HL-60 (cell line): ENCODE measurements around the gene TMEM240.

Experiments used
- DNase-seq, 2 experiments: peaks; one replicate each; pipeline ENCODE4 v3.0.0-alpha.2; 2010 to 2020; ENCODE audit warnings: low read depth in 1 of 2, low spot score in 1 of 2
- H3K27ac ChIP-seq: fragments of 250-450 bp; sonication (Bioruptor Pico); replicated peaks from 2 replicates; pipeline ENCODE4 v1.5.1; 2020; ENCODE audit warnings: mild to moderate bottlenecking, moderate library complexity
- H3K27me3 ChIP-seq: fragments of 250-450 bp; sonication (Bioruptor Pico); 2 replicates; pipeline ENCODE4 v1.5.1; 2021; ENCODE audit warnings: mild to moderate bottlenecking, moderate library complexity; ENCODE audit not compliant: insufficient read depth, poor library complexity, severe bottlenecking
- H3K4me3 ChIP-seq: replicated peaks from 2 replicates; pipeline ENCODE4 v1.5.1; 2011; ENCODE audit warnings: mild to moderate bottlenecking, control low read depth, low read length; ENCODE audit not compliant: insufficient read depth
- GABPA ChIP-seq: IDR thresholded peaks from 2 replicates; pipeline ENCODE4 v1.6.1; 2012; ENCODE audit warnings: low read depth
- POLR2AphosphoS5 ChIP-seq: IDR thresholded peaks from 2 replicates; pipeline ENCODE4 v1.6.1; 2012; ENCODE audit warnings: low read depth
- SPI1 ChIP-seq: IDR thresholded peaks from 2 replicates; pipeline ENCODE4 v1.6.1; 2012; ENCODE audit warnings: low read depth, mild to moderate bottlenecking, borderline replicate concordance
- TF ChIP-seq, protein P1 (sequence below): IDR thresholded peaks from 2 replicates; pipeline ENCODE4 v1.6.1; 2012; ENCODE audit warnings: low read depth; ENCODE audit not compliant: insufficient replicate concordance
- TF ChIP-seq, protein P2 (sequence below): IDR thresholded peaks from one replicate; pipeline ENCODE4 v1.5.1; 2011; ENCODE audit warnings: low read length, control low read depth, inconsistent platforms; ENCODE audit not compliant: insufficient read depth

The TMEM240 gene

DNA sequence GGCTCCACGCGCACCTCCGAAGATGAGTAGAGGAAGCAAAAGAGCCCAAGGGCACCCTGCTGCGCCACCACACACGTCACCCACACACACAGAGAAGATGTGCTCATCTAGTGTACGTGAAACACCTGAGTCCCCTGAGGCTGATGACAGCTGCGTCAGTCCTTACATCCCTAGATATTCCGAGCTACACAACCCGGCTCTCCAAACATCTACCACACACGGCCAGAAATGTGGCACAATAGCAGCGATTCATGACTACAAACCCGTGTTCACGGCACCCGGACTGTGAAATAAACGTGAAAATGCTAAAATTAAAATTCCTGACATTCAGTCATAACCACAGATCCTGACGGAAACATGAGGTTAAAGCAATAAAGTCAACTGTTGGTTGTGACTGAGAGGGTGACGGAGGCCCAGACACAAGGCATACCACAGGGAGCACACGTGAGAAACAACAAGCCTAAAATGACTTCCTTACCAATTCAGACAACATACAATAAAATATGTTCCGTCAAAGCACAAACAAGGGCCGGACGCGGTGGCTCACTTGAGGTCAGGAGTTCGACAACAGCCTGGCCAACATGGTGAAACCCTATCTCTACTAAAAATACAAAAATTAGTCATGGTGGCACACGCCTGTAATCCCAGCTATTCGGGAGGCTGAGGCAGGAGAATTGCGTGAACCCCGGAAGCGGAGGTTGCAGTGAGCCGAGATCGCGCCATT, 26.9 kb upstream of the TMEM240 start:
- Histone ChIP-seq H3K4me3 (no peak overlapping the region), H3K27ac (no peak overlapping the region), H3K27me3 (no peaks in the 10 kb centered on the region)
- no peak for TF ChIP-seq POLR2AphosphoS5
- TF ChIP-seq, protein P1, sequence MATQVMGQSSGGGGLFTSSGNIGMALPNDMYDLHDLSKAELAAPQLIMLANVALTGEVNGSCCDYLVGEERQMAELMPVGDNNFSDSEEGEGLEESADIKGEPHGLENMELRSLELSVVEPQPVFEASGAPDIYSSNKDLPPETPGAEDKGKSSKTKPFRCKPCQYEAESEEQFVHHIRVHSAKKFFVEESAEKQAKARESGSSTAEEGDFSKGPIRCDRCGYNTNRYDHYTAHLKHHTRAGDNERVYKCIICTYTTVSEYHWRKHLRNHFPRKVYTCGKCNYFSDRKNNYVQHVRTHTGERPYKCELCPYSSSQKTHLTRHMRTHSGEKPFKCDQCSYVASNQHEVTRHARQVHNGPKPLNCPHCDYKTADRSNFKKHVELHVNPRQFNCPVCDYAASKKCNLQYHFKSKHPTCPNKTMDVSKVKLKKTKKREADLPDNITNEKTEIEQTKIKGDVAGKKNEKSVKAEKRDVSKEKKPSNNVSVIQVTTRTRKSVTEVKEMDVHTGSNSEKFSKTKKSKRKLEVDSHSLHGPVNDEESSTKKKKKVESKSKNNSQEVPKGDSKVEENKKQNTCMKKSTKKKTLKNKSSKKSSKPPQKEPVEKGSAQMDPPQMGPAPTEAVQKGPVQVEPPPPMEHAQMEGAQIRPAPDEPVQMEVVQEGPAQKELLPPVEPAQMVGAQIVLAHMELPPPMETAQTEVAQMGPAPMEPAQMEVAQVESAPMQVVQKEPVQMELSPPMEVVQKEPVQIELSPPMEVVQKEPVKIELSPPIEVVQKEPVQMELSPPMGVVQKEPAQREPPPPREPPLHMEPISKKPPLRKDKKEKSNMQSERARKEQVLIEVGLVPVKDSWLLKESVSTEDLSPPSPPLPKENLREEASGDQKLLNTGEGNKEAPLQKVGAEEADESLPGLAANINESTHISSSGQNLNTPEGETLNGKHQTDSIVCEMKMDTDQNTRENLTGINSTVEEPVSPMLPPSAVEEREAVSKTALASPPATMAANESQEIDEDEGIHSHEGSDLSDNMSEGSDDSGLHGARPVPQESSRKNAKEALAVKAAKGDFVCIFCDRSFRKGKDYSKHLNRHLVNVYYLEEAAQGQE = no peak
- no peak for TF ChIP-seq SPI1
- TF ChIP-seq, protein P2, sequence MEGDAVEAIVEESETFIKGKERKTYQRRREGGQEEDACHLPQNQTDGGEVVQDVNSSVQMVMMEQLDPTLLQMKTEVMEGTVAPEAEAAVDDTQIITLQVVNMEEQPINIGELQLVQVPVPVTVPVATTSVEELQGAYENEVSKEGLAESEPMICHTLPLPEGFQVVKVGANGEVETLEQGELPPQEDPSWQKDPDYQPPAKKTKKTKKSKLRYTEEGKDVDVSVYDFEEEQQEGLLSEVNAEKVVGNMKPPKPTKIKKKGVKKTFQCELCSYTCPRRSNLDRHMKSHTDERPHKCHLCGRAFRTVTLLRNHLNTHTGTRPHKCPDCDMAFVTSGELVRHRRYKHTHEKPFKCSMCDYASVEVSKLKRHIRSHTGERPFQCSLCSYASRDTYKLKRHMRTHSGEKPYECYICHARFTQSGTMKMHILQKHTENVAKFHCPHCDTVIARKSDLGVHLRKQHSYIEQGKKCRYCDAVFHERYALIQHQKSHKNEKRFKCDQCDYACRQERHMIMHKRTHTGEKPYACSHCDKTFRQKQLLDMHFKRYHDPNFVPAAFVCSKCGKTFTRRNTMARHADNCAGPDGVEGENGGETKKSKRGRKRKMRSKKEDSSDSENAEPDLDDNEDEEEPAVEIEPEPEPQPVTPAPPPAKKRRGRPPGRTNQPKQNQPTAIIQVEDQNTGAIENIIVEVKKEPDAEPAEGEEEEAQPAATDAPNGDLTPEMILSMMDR = no peak
- no peak for TF ChIP-seq GABPA
- DNase-seq = no peak

DNA sequence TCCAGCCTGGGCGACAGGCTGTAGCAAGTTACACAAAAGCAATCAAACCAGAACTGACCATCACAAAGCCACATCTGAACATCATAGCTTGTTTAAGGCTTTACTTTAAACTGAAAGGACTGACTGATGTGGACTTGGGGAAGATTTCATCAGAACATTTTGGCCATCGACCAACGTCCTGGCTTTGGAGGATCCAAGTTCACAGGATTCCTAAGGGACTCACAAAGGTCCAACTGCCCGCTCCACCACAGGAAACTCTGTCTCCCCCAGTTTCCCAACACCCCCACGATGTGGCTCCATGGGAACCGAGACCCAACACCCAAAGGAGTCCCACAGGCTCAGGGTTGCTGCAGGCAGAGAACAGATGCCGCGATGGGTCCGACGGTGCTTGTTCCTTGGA, 24.9 kb upstream of the TMEM240 start:
- Histone ChIP-seq H3K4me3 (no peak overlapping the region), H3K27me3 (no peaks in the 10 kb centered on the region), H3K27ac (no peak overlapping the region)
- DNase-seq = no peak
- TF ChIP-seq SPI1 (no peak), GABPA (no peak), POLR2AphosphoS5 (no peak)
- TF ChIP-seq, protein P1 = no peak
- TF ChIP-seq, protein P2 = no peak

DNA sequence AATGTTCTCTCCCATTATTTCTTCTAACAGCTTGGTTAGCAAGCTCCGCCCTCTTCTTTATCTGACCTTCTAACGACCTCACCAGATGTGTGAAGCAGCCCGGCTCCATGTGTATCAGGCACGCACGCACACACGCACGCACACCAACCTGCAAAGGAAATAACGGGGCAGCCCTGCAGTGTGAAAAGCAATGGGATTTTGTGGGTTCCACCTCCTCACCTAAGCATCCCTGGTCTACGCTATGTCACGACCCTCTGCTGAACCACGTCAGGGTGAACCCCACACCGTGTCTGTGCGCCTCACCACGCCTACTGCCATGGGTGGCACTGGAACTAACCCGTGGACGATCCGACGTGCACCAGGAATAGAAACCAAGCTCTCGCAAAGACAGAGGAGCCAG, 23.8 kb upstream of the TMEM240 start:
- no peak for DNase-seq
- Histone ChIP-seq H3K4me3 (no peak overlapping the region), H3K27ac (no peak overlapping the region), H3K27me3 (no peaks in the 10 kb centered on the region)
- no peak for TF ChIP-seq GABPA
- TF ChIP-seq, protein P2 = no peak
- TF ChIP-seq, protein P1 = no peak
- TF ChIP-seq POLR2AphosphoS5 = 0 out of 2 replicates have a peak, but pooled peaks have one; percentile 23
- TF ChIP-seq SPI1 = no peak
